H1 (cell line): ENCODE measurements around the gene IGSF9. TPM values are rescaled to one million over a fixed set of nuclear protein-coding genes. Genes with fewer than 3 reads are reported as not detected.

Experiments used
- ASH2L ChIP-seq: fragments of 200-600, 300-600 bp; sonication (generic); IDR thresholded peaks from one replicate; pipeline ENCODE4 v1.7.1; 2017; ENCODE audit warnings: low read length
- CBX5 ChIP-seq: fragments of 300-800, 300-1000 bp; sonication (generic); IDR thresholded peaks from 2 replicates; pipeline ENCODE4 v1.7.1; 2016; ENCODE audit warnings: antibody characterized with exemption, low read length, low read depth
- CTCF ChIP-seq, 3 experiments: IDR thresholded peaks; 1 replicate in 2 of 3; 2 replicates in 1 of 3; pipeline versions ENCODE4 v1.5.1 to v1.6.1; 2011; ENCODE audit warnings: low read length in 3 of 3, mild to moderate bottlenecking in 3 of 3, inconsistent platforms in 2 of 3, low read depth in 1 of 3, moderate library complexity in 1 of 3; ENCODE audit not compliant: insufficient read depth in 1 of 3; ENCODE audit errors: control extremely low read depth in 1 of 3
- MAX ChIP-seq: IDR thresholded peaks from 2 replicates; pipeline ENCODE4 v1.6.1; 2012; ENCODE audit warnings: inconsistent platforms
- POU5F1 ChIP-seq: IDR thresholded peaks from 2 replicates; pipeline ENCODE4 v1.6.1; 2011; ENCODE audit warnings: low read depth, mild to moderate bottlenecking, low read length, moderate library complexity
- polyA plus RNA-seq, 7 experiments: library from polyadenylated mRNA; depleted of rRNA in 3 of 7; stranded (reverse) in 5 of 7; unstranded in 2 of 7; fragments of >200 nt in 5 of 7; fragments of 200-250 nt in 2 of 7; gene quantifications; 1 replicate in 5 of 7; 2 replicates in 1 of 7; 4 replicates in 1 of 7; pipeline versions ENCODE4 v1.2.1 to v1.2.3, GENCODE V29; 2011 to 2013; ENCODE audit warnings: missing spikeins in 2 of 7, mixed read lengths in 2 of 7
- total RNA-seq: library from RNA; stranded (reverse); fragmentation: NEBNext Ultra II Directional; extraction: Animal tissue kit (Norgen Biotek cat#: 25700); gene quantifications from 2 replicates; pipeline ENCODE4 v1.2.1, GENCODE V29; 2021

IGSF9 gene
- total and polyA plus RNA-seq, 2 of the 8 experiments (the other 6 are each of a cell fraction or from before 2014, with no cell fraction given): 10.9 to 28.1 TPM

GRCh38 chr1:159879136-159879535, 66.3 kb downstream of the IGSF9 start (continued):
- TF ChIP-seq MAX (no peak), CTCF (IDR thresholded peaks at IDR 0.05; ENCODE audit: control extremely low read depth in 1 of 3, insufficient read depth in 1 of 3, low read depth in 1 of 3, low read length in 3 of 3) (no peak), CBX5 (no peak), POU5F1 (no peak), ASH2L (no peak)
- TF ChIP-seq, all 59 proteins: peak for 0
